Measurements from ENCODE around the gene ZNF772. TPM values are rescaled to one million over a fixed set of nuclear protein-coding genes. Genes with fewer than 3 reads are reported as not detected.

Gene ZNF772
- 18.8 and 21.6 TPM in 2 replicates for total RNA-seq

GRCh38 chr19:57477191-57478008 is at the start of gene ZNF772:
TSS of gene ZNF772 (minus strand) at chr19:57477566. CDS start at chr19:57477309, 257 bp downstream.

GRCh38 chr19:57499680-57500395 is 22.5 kb upstream of the ZNF772 start, which contains the start of gene ZNF773:
TSS of gene ZNF773 (plus strand) at chr19:57499938. CDS start at chr19:57500081, 143 bp downstream.

GRCh38 chr19:57487477-57488298 is 10.3 kb upstream of the ZNF772 start, which contains the start of gene ZNF419:
TSS of gene ZNF419 (plus strand) at chr19:57487750. CDS start at chr19:57487951, 201 bp downstream.

GRCh38 chr19:57435062-57435978 is 42.0 kb downstream of the ZNF772 start, which contains the start of gene ZNF749:
TSS of gene ZNF749 (plus strand) at chr19:57435325. CDS start at chr19:57435579, 254 bp downstream.

Small RNA genes within 50 kb of the gene (small RNA-seq; reads per million reads assigned to genes)
- gene VN1R107P = not detected

Other genes starting within 250 kb of the ZNF772 start
- 0.26 and 0.32 TPM in 2 replicates for gene AURKC, start 246.5 kb downstream of the ZNF772 start, total RNA-seq
- 24.6 and 26.7 TPM in 2 replicates for gene ZNF805, start 236.9 kb downstream of the ZNF772 start, total RNA-seq
- 69.6 and 86.0 TPM in 2 replicates for gene ZNF460, start 197.1 kb downstream of the ZNF772 start, total RNA-seq
- 8.6 and 12.4 TPM in 2 replicates for gene ZNF543, start 157.1 kb downstream of the ZNF772 start, total RNA-seq
- 9.1 and 12.9 TPM in 2 replicates for gene ZNF304, start 126.3 kb downstream of the ZNF772 start, total RNA-seq
- gene TRAPPC2B, start 114.0 kb downstream of the ZNF772 start, total RNA-seq = 8.0 and 12.9 TPM in 2 replicates
- 3.5 and 4.6 TPM in 2 replicates for gene ZNF547, start 114.0 kb downstream of the ZNF772 start, total RNA-seq
- 20.9 and 23.2 TPM in 2 replicates for gene ZNF548, start 87.7 kb downstream of the ZNF772 start, total RNA-seq
- gene ZNF17, start 66.4 kb downstream of the ZNF772 start, total RNA-seq = 13.5 and 15.5 TPM in 2 replicates
- gene ZNF749, start 42.2 kb downstream of the ZNF772 start, total RNA-seq = 6.8 and 7.0 TPM in 2 replicates
- gene VN1R1, start 20.4 kb downstream of the ZNF772 start, total RNA-seq = 1.0 and 1.4 TPM in 2 replicates
- 12.9 and 18.1 TPM in 2 replicates for gene ZNF419, start 10.2 kb upstream of the ZNF772 start, total RNA-seq
- gene ZNF773, start 22.4 kb upstream of the ZNF772 start, total RNA-seq = 16.7 and 20.9 TPM in 2 replicates
- 6.4 and 7.8 TPM in 2 replicates for gene ZNF549, start 49.8 kb upstream of the ZNF772 start, total RNA-seq
- 5.7 and 6.9 TPM in 2 replicates for gene ZNF550, start 82.3 kb upstream of the ZNF772 start, total RNA-seq
- gene ZNF416, start 101.3 kb upstream of the ZNF772 start, total RNA-seq = 6.4 and 7.7 TPM in 2 replicates
- 5.0 and 7.5 TPM in 2 replicates for gene ZIK1, start 106.6 kb upstream of the ZNF772 start, total RNA-seq
- gene ZNF530, start 122.3 kb upstream of the ZNF772 start, total RNA-seq = 3.8 and 3.9 TPM in 2 replicates
- 22.0 and 27.9 TPM in 2 replicates for gene ZNF134, start 136.7 kb upstream of the ZNF772 start, total RNA-seq
- 8.4 and 11.0 TPM in 2 replicates for gene ZNF211, start 155.6 kb upstream of the ZNF772 start, total RNA-seq
- gene ZSCAN4, start 191.4 kb upstream of the ZNF772 start, total RNA-seq = not detected in 2 replicates
- gene ZNF551, start 204.4 kb upstream of the ZNF772 start, total RNA-seq = 8.0 and 9.6 TPM in 2 replicates
- 4.2 and 6.6 TPM in 2 replicates for gene ZNF154, start 231.6 kb upstream of the ZNF772 start, total RNA-seq